Measurements from ENCODE around the gene CDH16.
A peak's percentile ranks its signal among the peaks of the same experiment; 100 is the strongest.

The CDH16 gene

GRCh38 chr16:66927918-66928649 lies 9.4 kb upstream of the CDH16 start:
- peak; percentile 39 to 47 for DNase-seq

- DNase-seq: no peak
These were observed 8.3 kb upstream of the CDH16 start for GRCh38 chr16:66926961-66927436.

- peak in 1 of 2 experiments; percentile 52 for DNase-seq
These were observed 7.7 kb upstream of the CDH16 start for GRCh38 chr16:66926171-66926947.

GRCh38 chr16:66925322-66925840 lies 6.7 kb upstream of the CDH16 start, which contains the start of gene RRAD:
RRAD (minus strand) TSS chr16:66925535; CDS start chr16:66925179, 356 bp downstream.
- no peak for DNase-seq

- DNase-seq: no peak
These were observed 6.0 kb upstream of the CDH16 start for GRCh38 chr16:66924527-66925321.

GRCh38 chr16:66923866-66924265 lies 5.2 kb upstream of the CDH16 start:
- no peak for DNase-seq

- DNase-seq: peak; percentile 43 to 82
These were observed 4.6 kb upstream of the CDH16 start for GRCh38 chr16:66923247-66923731.

- DNase-seq: no peak
These were observed 3.2 kb upstream of the CDH16 start for GRCh38 chr16:66921729-66922450.

GRCh38 chr16:66920924-66921680 lies 2.4 kb upstream of the CDH16 start:
- DNase-seq: no peak

GRCh38 chr16:66920299-66920590 lies 1.6 kb upstream of the CDH16 start:
- DNase-seq: no peak

- no peak for DNase-seq
These were observed 1.0 kb upstream of the CDH16 start for GRCh38 chr16:66919569-66920298.

- no peak for DNase-seq
These were observed 330 bp downstream of the CDH16 start for GRCh38 chr16:66918355-66918754.

GRCh38 chr16:66917741-66918140 lies 944 bp downstream of the CDH16 start:
- no peak for DNase-seq

GRCh38 chr16:66916518-66916917 lies 2.2 kb downstream of the CDH16 start:
- DNase-seq: no peak

- no peak for DNase-seq
These were observed 3.6 kb downstream of the CDH16 start for GRCh38 chr16:66915041-66915440.

- DNase-seq: no peak
These were observed 4.1 kb downstream of the CDH16 start for GRCh38 chr16:66914541-66914940.

- DNase-seq: no peak
These were observed 5.0 kb downstream of the CDH16 start for GRCh38 chr16:66913711-66914110.

GRCh38 chr16:66913081-66913480 lies 5.6 kb downstream of the CDH16 start:
- no peak for DNase-seq

GRCh38 chr16:66911801-66912200 lies 6.9 kb downstream of the CDH16 start:
- no peak for DNase-seq

- DNase-seq: no peak
These were observed 7.6 kb downstream of the CDH16 start for GRCh38 chr16:66911112-66911511.
